Neural progenitor cell (in vitro differentiated cells): ENCODE results near the gene PPP6C. TPM values are rescaled to one million over a fixed set of nuclear protein-coding genes. Genes with fewer than 3 reads are reported as not detected.

Experiments used
- DNase-seq: peaks from one replicate; pipeline ENCODE4 v3.0.0-alpha.2; 2016; ENCODE audit warnings: low spot score
- H2AFZ ChIP-seq: fragments of 200-600 bp; sonication (generic); replicated peaks from 2 replicates; pipeline ENCODE4 v1.6.1; 2016; ENCODE audit warnings: antibody characterized with exemption
- H3F3A ChIP-seq: fragments of 200-600 bp; sonication (generic); 2 replicates; pipeline ENCODE4 v1.6.1; 2016; ENCODE audit warnings: antibody characterized with exemption, low read depth
- H3K27ac ChIP-seq: fragments of 200-600 bp; sonication (generic); 2 replicates; pipeline ENCODE4 v1.5.1; 2016; ENCODE audit warnings: mild to moderate bottlenecking
- H3K27me3 ChIP-seq: fragments of 200-600 bp; sonication (generic); 2 replicates; pipeline ENCODE4 v1.6.1; 2016; ENCODE audit warnings: mild to moderate bottlenecking, moderate library complexity
- H3K36me3 ChIP-seq: fragments of 200-600 bp; sonication (generic); 2 replicates; pipeline ENCODE4 v1.5.1; 2016
- H3K4me1 ChIP-seq: fragments of 200-600 bp; sonication (generic); 2 replicates; pipeline ENCODE4 v1.6.1; 2016; ENCODE audit warnings: mixed run types
- H3K4me2 ChIP-seq: fragments of 200-600 bp; sonication (generic); 2 replicates; pipeline ENCODE4 v1.6.1; 2016
- H3K4me3 ChIP-seq: fragments of 200-600 bp; sonication (generic); 2 replicates; pipeline ENCODE4 v1.5.1; 2016
- H3K79me2 ChIP-seq: fragments of 200-600 bp; sonication (generic); 2 replicates; pipeline ENCODE4 v1.6.1; 2016; ENCODE audit warnings: low read depth
- H3K9ac ChIP-seq: fragments of 200-600 bp; sonication (generic); 2 replicates; pipeline ENCODE4 v1.6.1; 2016
- H3K9me3 ChIP-seq: fragments of 200-600 bp; sonication (generic); 2 replicates; pipeline ENCODE4 v1.5.1; 2016; ENCODE audit warnings: low read depth
- H4K20me1 ChIP-seq: fragments of 200-600 bp; sonication (generic); 2 replicates; pipeline ENCODE4 v1.6.1; 2016; ENCODE audit warnings: low read depth
- H3K27ac Mint-ChIP-seq: 3 replicates; pipeline ENCODE4 v1.8.0; 2021; ENCODE audit warnings: mixed read lengths
- H3K27me3 Mint-ChIP-seq: 2 replicates; pipeline ENCODE4 v1.8.0; 2022; ENCODE audit warnings: low read depth, mild to moderate bottlenecking, inconsistent platforms, moderate library complexity, mixed read lengths; ENCODE audit not compliant: insufficient read depth
- H3K36me3 Mint-ChIP-seq: 3 replicates; pipeline ENCODE4 v1.8.0; 2021; ENCODE audit warnings: mixed read lengths
- H3K4me1 Mint-ChIP-seq: 3 replicates; pipeline ENCODE4 v1.8.0; 2021; ENCODE audit warnings: mixed read lengths
- H3K4me3 Mint-ChIP-seq: 3 replicates; pipeline ENCODE4 v1.8.0; 2021; ENCODE audit warnings: mild to moderate bottlenecking, moderate library complexity, mixed read lengths
- H3K9me3 Mint-ChIP-seq: 3 replicates; pipeline ENCODE4 v1.8.0; 2020; ENCODE audit warnings: mixed read lengths
- EZH2 ChIP-seq: fragments of 200-600 bp; sonication (generic); IDR thresholded peaks from 2 replicates; pipeline ENCODE4 v1.6.1; 2017; ENCODE audit warnings: antibody characterized with exemption, mild to moderate bottlenecking, moderate library complexity
- EZH2phosphoT487 ChIP-seq: fragments of 200-600 bp; sonication (generic); IDR thresholded peaks from 2 replicates; pipeline ENCODE4 v1.6.1; 2017; ENCODE audit warnings: antibody characterized with exemption
- total RNA-seq: library from RNA; depleted of rRNA; stranded (reverse); fragments of >200 nt; gene quantifications from 2 replicates; pipeline ENCODE4 v1.2.3, GENCODE V29; 2015; ENCODE audit warnings: low replicate concordance
- TF ChIP-seq, protein P1 (sequence below): fragments of 200-600 bp; sonication (generic); IDR thresholded peaks from 2 replicates; pipeline ENCODE4 v1.5.1; 2017; ENCODE audit warnings: antibody characterized with exemption, mild to moderate bottlenecking

The PPP6C gene
- total RNA-seq, 1 donor from 2014 or later: 61.7 TPM

DNA sequence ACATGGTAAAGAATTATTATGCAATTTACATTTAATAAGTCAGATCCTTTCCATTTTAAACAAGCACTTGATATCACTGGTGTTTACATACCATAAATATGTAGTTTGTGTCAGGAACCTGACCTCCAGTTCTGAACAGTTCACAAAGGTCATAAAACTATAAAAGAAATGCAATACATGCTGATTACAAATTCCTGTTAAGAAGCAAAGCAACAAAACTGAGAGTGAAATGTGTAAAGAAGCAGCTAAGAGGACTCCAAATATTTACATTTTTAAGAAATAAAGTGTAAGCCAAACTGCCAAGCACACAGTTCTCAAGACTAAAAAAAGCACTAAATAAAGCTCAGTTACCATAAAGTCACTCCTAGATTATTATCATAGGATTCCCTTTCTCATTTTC lies 28.9 kb downstream of the PPP6C start:
- H3K27ac ChIP-seq: no peak overlapping the region
- no peak overlapping the region for H3K27ac Mint-ChIP-seq
- H3K36me3 Mint-ChIP-seq: peaks cover 9% of the 10 kb centered on the region
- no peak overlapping the region for H3K4me3 Mint-ChIP-seq
- no peak for DNase-seq
- H3K9me3 Mint-ChIP-seq: no peaks in the 10 kb centered on the region
- H3K79me2 ChIP-seq: peaks cover 53% of the 10 kb centered on the region
- H2AFZ ChIP-seq: no peak overlapping the region
- H3K4me1 Mint-ChIP-seq: no peaks in the 10 kb centered on the region
- no peak overlapping the region for H3K4me3 ChIP-seq
- H3K4me2 ChIP-seq: no peak overlapping the region
- no peaks in the 10 kb centered on the region for H3K36me3 ChIP-seq
- no peaks in the 10 kb centered on the region for H4K20me1 ChIP-seq
- H3K27me3 ChIP-seq: no peaks in the 10 kb centered on the region
- H3K9me3 ChIP-seq: no peaks in the 10 kb centered on the region
- no peaks in the 10 kb centered on the region for H3K4me1 ChIP-seq
- H3K27me3 Mint-ChIP-seq: no peaks in the 10 kb centered on the region
- TF ChIP-seq, protein P1, sequence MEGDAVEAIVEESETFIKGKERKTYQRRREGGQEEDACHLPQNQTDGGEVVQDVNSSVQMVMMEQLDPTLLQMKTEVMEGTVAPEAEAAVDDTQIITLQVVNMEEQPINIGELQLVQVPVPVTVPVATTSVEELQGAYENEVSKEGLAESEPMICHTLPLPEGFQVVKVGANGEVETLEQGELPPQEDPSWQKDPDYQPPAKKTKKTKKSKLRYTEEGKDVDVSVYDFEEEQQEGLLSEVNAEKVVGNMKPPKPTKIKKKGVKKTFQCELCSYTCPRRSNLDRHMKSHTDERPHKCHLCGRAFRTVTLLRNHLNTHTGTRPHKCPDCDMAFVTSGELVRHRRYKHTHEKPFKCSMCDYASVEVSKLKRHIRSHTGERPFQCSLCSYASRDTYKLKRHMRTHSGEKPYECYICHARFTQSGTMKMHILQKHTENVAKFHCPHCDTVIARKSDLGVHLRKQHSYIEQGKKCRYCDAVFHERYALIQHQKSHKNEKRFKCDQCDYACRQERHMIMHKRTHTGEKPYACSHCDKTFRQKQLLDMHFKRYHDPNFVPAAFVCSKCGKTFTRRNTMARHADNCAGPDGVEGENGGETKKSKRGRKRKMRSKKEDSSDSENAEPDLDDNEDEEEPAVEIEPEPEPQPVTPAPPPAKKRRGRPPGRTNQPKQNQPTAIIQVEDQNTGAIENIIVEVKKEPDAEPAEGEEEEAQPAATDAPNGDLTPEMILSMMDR: no peak
- no peak for TF ChIP-seq EZH2
- no peak for TF ChIP-seq EZH2phosphoT487
- no peak overlapping the region for H3K9ac ChIP-seq
- H3F3A ChIP-seq: no peaks in the 10 kb centered on the region

DNA sequence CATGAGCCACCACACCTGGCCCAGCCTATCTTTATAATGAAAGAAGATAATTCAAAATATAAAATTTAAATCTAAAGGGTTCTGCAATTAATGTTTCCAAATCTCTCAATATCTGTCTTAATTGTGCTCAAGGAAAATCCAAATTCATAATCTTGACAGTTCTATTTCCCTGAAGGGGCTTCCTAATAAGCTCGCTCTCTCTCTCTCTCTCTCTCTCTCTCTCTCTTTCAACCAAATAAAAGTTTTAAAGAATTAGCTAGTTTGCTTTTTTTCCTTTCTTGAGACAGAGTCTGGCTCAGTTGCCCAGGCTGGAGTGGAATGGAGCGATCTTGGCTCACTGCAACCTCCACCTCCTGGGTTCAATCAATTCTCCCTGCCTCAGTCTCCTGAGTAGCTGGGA lies 33.1 kb downstream of the PPP6C start:
- Histone ChIP-seq H3K9me3 (no peaks in the 10 kb centered on the region), H3K79me2 (peaks cover 18% of the 10 kb centered on the region), H3F3A (no peaks in the 10 kb centered on the region), H3K9ac (no peak overlapping the region), H3K27ac (no peak overlapping the region), H4K20me1 (peaks cover 4% of the 10 kb centered on the region), H3K4me2 (no peak overlapping the region), H3K27me3 (no peaks in the 10 kb centered on the region), H3K4me1 (no peaks in the 10 kb centered on the region), H3K36me3 (peaks cover 10% of the 10 kb centered on the region), H3K4me3 (no peak overlapping the region), H2AFZ (no peak overlapping the region)
- H3K4me1 Mint-ChIP-seq: no peaks in the 10 kb centered on the region
- no peaks in the 10 kb centered on the region for H3K9me3 Mint-ChIP-seq
- H3K36me3 Mint-ChIP-seq: peaks cover 19% of the 10 kb centered on the region
- TF ChIP-seq EZH2: no peak
- TF ChIP-seq EZH2phosphoT487: no peak
- TF ChIP-seq, protein P1: no peak
- DNase-seq: no peak
- no peak overlapping the region for H3K4me3 Mint-ChIP-seq
- H3K27ac Mint-ChIP-seq: no peak overlapping the region
- H3K27me3 Mint-ChIP-seq: no peaks in the 10 kb centered on the region

DNA sequence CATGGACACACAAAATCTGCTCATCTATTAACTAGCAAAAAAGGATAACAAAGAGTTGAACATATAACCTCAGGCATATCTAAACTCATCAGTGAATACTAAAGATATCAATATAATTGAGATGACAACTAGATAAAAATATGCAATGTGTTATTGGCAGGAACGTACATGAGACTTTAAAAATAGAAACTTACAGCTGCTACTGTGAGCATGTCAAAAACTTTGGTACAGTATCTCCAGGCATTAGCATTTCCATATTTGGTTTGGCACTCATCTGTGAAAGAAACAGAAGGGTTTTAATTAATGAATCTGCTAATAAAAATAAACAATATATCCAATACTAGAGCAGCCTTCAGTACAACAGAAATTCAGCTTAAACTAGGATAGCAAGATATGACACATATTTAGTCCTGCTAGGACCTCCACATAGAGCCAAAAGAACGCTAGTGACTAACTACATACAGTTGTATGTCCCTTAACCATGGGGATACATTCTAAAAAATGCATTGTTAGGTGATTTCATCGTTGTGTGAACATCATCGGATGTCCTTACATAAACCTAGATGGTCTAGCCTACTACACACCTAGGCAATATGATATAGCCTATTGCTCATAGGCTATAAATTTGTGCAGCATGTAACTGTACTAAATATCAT lies 35.8 kb downstream of the PPP6C start:
- no peak overlapping the region for H3K27ac ChIP-seq
- peaks cover 4% of the 10 kb centered on the region for H4K20me1 ChIP-seq
- H3K4me3 ChIP-seq: no peak overlapping the region
- H3K79me2 ChIP-seq: no peaks in the 10 kb centered on the region
- no peaks in the 10 kb centered on the region for H3K4me1 ChIP-seq
- no peak for TF ChIP-seq EZH2
- TF ChIP-seq, protein P1: no peak
- H3K4me1 Mint-ChIP-seq: no peaks in the 10 kb centered on the region
- H3K27me3 ChIP-seq: no peaks in the 10 kb centered on the region
- no peaks in the 10 kb centered on the region for H3K27me3 Mint-ChIP-seq
- no peak overlapping the region for H3K4me3 Mint-ChIP-seq
- H3K36me3 Mint-ChIP-seq: peaks cover 22% of the 10 kb centered on the region
- H3K9ac ChIP-seq: no peak overlapping the region
- H3K4me2 ChIP-seq: no peak overlapping the region
- H3F3A ChIP-seq: no peaks in the 10 kb centered on the region
- H3K36me3 ChIP-seq: peaks cover 10% of the 10 kb centered on the region
- no peak overlapping the region for H2AFZ ChIP-seq
- no peak for DNase-seq
- H3K27ac Mint-ChIP-seq: no peak overlapping the region
- no peaks in the 10 kb centered on the region for H3K9me3 ChIP-seq
- no peaks in the 10 kb centered on the region for H3K9me3 Mint-ChIP-seq
